ELF-1 (cell line): ENCODE results near the gene SRC.

Experiments
- DNase-seq: peaks from one replicate; pipeline ENCODE4 v3.0.0-alpha.2; 2016; ENCODE audit warnings: low read depth, low spot score

Gene SRC

DNA sequence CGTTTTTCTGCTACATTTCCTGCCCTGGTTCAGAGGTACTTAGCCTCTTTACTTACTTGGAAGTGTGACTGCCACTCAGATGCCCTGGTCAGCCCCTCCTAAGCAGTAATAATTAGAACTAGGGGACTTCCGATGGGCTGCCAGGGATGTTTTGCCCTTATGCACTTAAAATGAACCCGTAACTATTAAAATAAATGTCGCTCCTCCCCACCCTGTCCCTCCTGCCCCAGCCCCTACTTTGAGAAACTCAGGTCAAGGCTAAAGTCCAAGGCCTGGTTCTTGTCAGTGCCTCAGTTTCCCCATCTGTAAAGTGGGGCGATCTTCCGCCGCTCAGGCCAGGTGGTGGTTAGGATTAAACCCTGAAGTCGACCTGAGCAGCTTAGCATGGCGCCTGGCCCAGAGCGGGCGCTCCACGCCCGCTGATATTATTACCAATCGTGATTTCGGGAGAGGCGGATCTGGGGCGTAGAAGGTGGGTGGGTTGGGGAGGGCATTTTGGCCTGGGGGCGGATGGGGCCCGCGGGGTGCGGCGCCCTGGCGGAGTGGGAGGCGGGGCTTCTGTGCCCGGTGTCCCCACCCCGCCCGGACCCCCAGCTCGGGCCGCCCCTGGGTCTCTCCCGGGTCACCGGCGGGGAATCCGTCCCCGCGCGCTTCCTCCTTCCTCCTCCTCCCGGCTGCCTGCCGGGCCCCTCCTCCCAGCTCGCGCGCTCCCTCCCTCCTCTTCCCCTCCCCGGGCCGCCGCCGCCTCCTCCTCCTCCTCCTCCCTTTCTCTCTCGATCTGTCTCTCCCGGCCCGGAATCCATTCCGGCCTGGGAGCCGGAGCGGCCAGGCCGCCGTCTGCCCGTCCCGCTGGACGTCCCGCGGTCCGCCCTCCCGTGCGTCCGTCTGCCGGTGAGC is at the start of gene SRC:
TSS of gene SRC (plus strand) at position 802 of the 897 bp plus-strand sequence. CDS start 38,014 bp downstream, outside the sequence.
- peak; percentile 68 for DNase-seq

DNA sequence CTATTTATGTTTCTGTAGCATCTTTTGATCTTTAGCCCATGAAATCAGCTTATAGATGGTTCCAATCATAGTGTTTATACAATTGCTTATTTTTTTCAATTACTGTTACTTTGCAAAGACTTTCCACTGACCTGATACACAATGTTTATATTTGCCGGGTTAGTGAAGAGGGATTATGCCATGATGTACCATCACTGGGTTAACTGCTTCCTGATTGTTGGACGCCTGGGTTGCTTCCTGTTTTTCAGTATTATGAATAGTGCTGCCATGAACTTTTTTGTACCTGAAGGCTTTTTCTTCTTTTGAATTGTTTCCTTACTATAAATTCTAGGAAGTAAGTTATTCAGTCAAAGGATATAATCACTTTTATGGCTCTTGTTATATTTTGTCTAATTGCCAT is 49.6 kb upstream of the SRC start:
- no peak for DNase-seq

DNA sequence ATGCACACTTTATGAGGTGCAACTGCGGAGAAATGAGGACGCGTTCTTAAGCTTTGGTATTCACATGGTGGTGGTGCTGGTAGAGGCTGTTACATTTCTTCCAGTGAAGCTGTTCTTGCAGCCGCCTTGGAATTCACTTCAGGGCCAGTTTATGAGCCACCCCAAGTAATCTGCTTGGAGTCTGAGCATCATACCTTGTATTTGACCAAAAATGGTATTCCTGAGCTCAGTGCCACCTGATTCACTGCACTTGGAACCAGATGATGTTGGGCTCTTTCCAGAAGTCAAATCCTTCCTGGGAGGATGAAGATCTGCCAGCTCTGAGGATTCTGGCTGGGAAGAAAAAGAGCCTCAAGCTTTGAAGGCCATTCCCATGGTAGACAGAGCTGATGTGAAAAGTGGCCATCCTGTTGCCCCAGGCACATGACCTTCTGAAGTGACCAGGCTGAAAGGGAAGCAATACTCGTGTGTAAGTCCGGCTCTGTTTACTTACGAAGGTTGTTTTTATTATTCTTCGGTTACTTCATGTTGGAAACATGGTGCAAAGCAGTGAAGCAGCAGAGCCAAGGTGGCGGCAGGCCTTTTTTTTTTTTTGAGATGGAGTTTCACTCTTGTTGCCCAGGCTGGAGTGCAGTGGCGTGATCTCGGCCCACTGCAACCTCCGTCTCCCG is 48.7 kb upstream of the SRC start:
- no peak for DNase-seq

DNA sequence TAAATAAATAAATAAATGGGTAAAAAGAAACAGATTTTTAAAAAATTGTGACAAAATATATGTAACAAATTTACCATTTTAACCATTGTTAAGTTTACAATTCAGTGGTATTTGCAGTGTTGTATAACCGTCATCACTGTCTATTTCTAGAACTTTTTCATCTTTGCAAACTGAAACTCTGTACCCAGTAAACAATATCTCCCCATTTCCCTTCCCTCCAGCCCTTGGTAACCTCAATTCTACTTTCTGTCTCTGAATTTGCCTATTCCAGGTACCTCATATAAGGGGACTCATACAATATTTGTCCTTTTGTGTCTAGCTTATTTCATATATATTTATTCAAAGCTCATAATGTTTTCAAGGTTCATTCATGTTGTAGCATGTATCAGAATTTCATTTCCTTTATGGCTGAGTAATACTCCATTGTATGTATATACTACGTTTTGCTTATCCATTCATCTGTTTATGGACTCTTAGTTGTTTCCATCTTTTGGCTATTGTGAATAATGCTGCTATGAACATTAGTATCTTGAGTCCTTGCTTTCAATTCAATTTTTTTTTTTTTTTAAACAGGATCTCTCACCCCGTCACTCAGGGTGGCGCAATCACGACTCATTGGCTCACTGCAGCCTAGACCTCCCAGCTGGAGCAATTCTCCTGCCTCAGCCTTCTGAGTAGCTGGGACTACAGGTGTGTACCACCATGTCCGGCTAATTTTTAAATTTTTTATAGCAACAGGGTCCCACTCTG is 47.6 kb upstream of the SRC start:
- no peak for DNase-seq

DNA sequence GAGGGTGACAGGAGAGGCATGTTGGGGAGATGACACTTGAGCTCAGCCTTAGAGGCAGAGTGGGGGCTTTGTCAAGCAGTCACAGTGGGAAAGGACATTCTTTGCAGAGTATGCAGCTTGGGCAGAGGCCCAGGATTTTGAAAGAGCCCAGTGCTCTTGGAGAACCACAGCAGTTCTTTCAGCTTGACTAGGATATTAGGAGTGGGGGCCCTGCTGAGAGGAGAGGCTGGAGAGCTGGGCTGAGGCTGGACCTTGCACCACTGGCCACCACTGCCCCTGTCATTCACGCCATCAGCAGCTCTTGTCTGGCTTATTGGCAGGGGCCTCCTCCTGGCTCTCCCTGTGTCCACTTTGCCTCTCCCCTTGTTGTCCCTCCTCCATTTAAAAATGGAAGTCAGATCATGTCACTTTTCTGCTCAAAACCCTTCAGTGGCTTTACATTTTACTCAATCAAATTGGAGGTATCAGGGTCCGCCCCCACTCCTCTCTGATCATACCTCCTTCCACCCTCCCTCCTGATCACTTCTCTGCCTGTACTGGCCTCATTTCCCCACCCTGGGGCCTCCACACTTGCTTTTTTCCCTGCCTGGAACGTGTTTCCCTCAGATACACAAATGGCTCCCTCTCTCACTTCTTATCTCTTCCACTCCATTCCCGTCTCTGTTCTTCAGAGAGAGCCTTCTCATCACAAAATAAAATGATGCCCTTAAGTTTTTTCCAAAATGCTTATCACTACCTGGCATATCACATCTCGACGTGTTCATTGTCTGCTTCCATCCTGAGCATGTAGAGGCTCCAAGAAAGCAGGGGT is 46.0 kb upstream of the SRC start:
- DNase-seq: no peak

DNA sequence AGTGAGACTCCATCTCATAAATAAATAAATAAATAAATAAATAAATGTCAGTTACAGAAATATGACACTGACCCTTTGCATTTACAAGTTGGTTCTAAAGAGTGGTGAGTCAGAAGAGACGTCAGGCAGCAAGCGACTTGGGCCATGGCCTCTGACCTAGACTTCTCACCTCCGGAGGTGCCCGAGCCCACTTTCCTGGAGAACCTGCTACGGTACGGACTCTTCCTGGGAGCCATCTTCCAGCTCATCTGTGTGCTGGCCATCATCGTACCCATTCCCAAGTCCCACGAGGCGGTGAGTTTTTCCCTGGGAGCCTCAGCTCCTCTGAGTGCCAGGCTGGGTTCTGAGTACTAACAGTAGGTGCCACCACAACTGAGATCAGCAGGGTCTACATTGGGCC is 44.8 kb upstream of the SRC start:
- no peak for DNase-seq

DNA sequence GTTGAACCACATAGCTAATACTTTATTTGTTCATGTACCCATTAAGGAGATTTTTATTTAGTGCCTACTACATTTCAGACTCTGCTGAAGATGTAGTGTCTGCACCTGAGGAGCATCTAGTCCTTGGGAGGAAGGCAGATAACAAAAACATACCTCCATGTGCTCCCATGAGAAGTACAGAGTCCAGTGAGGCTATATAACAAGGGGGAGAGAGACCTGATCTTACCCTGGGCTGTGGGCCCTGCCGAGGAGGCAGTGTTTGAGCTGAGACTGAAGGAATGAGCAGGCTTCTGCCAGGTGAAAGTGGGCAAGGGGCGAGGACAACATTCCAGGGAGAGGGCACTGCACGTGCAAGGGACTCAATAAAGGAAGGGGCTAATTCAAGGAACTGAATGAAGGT is 44.4 kb upstream of the SRC start:
- DNase-seq: no peak

DNA sequence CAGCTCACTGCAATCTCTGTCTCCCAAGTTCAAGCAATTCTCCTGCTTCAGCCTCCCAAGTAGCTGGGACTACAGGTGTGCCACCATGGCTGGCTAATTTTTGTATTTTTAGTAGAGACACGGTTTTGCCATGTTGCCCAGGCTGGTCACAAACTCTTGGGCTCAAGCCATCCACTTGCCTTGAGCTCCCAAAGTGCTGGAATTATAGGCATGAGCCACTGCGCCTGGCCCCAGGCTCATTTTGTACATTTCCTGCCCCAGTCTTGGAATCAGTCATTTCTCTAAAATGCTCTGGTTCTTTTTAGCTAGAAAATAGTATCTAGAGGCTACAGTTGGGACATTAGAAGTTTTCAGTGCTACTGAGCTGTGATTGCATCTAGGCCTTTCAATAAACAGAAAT is 43.0 kb upstream of the SRC start:
- no peak for DNase-seq

DNA sequence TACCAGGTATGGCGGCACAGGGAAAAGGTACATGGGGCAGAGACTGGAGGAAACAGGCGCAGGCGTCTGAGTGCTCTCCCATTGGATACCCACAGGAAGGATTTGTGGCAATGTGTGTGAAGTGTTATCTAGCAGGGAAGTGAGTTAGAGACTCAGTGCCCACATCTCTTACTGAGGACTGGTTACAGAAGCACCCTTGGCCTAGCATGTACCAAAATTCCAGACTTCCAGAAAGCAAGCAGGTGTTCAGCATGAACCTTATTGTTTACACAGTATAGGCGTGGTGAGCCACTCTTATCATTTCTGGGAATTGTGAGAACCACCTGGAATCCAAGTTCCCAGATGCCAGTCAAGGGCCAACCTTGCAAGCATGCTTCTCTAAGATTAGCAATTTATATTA is 42.3 kb upstream of the SRC start:
- no peak for DNase-seq

DNA sequence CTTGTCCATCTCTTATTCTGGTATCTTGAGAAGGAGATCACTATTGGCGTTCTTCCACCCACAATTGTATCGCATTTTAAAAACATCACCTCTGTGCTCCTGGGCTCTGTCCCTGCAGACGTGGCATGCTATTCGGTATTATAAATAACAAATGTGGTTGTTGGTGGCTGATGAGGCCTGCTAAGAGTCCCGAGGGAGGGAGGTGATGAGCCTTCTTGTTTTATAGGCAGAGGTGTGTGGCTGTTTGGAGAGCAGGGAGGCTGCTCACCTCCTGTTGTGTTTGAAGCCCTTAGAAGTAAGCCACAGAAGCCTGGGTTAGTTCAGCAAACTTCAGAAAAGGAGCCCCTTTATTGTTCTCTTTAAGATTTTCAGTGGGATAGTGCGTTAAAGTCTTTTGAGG is 40.9 kb upstream of the SRC start:
- DNase-seq: no peak

DNA sequence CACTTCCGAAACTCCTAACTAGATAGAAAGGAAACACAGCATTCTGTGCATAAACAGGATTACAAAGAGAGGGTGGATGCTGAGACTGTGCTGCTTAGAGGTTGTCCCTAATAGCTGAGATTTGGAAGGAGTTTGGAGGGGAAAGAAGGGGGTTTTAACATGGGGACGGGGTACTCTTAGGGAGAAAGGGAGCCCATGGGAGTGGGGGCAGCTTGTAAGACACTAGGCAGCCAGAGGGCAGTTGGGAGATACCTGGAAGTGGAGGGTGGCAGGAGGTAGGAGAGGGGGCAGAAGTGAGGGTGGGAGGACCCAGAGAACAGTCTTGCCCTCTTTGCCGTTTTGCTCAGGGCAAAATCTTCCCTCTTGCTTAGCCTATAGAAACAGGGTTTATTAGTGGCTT is 40.1 kb upstream of the SRC start:
- DNase-seq: no peak

DNA sequence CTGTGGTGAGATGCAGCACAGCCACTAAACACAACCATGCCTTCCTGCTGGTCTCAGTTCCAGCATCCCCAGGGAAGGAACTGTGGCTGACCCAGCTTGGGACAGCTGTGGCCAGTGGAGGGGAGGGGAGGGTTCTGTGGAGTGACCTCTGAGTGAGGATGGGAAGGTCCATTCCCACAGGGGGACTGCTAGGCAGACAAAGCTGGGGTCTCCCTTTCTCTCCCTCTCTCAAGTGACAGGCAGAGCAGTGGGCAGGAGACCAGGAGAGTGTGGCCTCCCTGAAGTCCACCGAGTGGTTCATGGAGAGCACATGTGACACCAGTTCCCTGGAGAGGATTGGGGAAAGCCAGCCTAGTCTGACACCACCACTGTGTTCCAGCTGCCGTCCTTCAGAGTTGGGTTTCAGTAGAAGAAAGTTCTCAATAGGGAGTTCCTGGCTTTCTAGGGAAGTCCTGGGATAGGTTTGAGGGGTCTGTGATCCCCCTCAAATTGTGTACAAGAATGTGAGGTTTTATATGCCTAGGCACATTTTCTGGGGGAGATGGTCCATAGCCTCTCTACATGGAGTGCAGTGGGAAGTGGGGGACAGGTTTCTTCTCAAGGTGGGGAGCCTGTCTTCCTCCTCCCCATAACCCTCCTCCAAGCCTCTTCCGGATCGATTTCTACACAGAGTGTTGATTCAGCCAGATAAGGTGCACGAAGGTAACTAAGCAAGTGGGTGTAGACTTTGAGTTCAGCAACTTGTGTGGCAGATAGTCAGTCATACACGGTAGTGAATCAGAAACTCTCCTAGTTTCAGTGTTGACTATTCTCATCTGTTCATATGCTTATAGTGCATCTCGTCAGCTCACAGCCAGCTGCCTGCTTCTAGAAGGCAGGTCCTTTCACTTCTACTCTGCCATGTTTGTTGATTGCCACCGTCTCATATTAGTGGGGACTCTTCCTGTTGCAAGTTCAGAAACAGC is 37.6 kb upstream of the SRC start:
- no peak for DNase-seq

DNA sequence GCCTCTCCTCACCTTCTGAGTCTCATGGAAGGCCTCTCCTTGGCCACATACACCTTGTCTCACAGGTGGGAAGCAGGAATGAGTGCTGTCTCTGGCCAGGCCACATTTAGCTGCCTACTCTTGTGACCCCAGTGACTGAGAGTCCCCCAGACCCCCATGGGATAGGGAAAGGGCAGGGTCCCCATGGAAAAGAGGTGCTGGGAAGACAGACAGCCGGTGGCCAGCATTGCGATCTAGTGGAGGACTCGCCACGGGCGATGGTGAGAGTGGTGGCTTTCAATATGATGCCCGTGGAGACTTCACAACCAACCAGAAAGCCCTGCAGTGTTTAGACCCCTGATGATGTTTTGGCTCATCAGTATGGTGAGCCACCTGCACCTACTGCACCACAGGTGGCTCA is 36.6 kb upstream of the SRC start:
- no peak for DNase-seq

DNA sequence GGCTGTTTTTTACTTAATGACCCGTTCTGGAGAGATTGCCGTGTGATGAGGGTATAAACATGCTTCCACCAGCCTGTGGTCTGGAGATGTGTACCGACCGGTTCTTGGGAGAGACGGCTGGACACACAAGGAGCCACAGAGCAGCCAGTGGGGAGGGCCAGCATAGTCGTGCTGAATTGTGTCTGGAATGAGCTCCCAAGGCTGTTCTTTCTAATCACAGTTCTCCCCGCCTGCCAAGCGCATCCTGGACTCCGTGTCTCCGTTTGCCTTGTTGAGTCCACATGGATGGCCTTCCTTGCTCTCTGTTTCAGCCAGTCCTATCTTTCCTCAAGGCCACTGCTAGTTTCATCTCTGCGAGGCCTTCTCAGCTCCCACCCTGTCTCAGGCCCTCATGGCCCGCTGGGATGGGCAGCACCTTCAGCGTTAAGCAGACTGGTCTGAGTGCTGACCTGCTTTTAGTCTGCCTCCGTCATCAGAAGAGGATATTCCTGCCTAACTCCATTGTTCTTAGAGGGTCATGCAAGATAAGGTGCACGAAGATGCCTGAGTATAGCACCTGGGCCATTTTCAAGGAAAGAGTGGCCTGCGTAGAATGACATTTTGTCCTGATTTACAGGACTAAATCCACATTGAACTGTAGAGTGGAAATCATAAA is 35.9 kb upstream of the SRC start:
- peak; percentile 71 for DNase-seq

DNA sequence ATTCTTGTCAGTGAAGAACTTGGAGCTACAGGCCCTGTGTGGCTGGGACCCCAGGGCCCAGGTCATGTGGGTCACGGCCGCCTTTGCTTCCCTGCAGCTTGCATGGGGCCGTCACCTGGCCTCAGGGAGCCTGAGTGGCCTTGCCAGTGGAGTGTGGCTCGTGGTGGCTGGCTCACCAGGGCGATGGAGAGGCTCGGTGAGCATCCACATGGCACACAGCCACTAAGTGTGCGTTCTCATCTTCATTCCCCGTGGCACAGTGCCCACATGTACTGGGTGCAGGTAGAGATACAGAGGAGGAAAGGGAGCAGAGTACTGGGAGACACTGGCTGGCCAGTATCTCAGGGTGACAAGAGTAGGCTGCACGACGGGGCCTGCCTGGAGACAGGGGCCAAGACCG is 35.0 kb upstream of the SRC start:
- no peak for DNase-seq

DNA sequence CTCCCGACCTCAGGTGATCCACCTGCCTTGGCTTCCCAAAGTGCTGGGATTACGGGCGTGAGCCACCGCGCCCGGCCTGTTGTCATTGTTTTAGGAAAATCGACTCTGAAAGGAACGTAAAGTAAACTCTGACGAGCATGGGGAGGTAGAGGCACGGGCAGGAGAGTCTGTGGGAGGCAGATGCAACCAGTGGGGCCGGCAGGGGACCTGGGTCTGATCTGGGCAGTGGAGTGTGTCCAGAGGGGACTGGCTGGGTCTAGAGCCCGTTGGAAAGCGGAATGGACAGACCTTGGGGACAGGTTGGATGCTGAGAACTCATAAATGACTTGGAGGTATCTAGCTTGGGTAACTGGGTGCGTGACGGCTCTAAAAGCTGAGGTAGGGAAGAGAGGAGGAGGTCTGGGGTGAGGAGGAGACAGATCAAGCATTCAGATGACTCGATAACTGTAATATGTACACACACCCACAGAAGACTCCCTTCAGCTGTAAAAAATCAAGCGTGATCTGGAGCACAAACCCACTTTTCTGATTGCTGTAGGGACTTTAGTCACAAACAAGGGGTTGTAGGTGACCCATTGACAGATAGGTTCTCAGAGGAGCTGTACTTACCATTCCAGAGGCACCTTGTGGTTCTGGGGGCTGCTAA is 34.1 kb upstream of the SRC start:
- DNase-seq: no peak

DNA sequence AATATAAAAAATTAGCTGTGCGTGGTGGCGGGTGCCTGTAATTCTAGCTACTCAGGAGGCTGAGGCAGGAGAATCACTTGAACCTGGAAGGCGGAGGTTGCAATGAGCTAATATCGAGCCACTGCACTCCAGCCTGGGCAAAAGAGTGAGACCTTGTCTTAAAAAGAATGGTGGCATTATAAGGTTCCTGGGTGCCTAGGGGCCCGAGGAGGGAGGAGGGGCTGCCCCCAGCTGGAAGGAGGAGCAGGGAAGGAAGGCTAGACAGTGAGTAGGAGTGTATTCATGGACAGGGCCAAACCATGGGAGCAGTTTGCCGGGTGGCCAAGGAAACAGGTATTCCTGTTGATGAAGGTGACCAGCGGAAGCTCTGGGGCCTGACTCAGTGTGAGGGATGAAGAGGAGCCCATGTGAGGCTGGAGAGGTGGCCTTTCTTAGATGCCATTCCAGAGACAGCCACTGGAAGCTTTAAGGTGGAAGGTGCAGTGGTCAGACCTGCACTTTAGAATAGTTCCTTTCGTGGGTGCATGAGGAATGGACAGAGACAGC is 32.3 kb upstream of the SRC start:
- peak; percentile 38 for DNase-seq

DNA sequence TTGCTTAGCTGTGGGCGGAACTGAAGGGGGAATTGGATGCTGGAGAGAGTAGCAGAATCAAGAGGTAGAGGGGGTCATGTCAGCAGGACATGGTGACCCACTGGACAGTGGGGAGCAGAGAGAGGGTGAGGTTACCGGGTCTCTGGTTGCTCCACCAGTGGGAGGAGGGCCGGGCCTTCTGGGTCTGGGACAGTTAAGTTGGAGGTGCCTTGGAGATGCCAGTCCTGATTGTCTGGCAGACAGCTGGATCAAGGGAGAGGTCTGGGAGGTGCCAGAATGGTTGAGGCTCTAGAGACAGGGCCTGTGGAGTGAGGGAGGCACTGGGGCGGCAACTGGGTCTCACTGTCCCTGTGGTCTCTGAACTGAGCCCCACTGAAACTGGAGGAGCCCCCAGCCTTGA is 31.8 kb upstream of the SRC start:
- DNase-seq: no peak

DNA sequence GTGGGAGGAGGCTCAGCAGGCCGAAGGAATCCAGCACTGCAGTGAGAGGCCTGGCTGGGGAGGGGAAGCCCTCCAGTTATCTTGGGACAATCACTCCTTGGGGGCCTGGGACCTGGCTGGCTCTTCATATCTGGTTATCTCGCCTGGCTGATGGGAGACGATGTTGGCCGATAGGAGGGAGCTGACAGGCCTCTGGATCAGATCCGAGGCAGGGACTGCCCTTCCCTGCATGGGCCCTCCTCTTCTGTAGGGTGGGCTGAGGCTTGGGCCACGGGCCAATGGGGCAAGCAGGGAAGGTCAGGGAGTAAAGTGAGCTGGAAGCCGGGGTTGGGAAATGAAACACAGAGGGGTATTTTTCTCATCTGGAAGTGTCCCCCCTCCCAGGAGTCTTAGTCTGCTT is 31.3 kb upstream of the SRC start:
- DNase-seq: peak; percentile 85
